ENCODE measurements around the gene HCN2. TPM values are rescaled to one million over a fixed set of nuclear protein-coding genes. Genes with fewer than 3 reads are reported as not detected.

Gene HCN2
- polyA plus RNA-seq, 1 donor from 2014 or later = 4.7 TPM

DNA sequence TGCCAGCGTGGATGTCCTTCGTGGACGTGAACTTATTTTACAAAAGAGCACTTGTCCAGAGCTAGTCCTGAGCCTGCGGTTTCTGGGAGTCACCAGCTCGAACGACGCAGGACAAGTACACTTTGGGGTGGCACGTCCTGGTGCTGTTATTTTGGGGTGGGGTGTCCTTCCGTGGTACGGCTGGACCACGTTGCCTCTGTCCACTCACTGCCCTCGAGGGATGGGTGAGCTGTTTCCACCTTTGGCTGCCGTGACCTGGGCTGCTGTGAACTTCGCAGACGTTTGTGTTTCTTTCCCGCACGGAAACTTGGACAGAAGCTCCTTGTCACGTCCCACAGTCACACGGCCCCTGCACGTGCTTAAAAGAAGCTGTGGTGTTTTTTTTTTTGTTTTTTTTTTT is 34.9 kb upstream of the HCN2 start:
- Histone ChIP-seq H3K27ac (ENCODE audit: low read length) (no peak overlapping the region), H3F3A (ENCODE audit: insufficient read depth, low read length, poor library complexity, severe bottlenecking) (no peaks in the 10 kb centered on the region), H3K9me2 (ENCODE audit: insufficient read depth, low read length) (no peaks in the 10 kb centered on the region), H3K27me3 (ENCODE audit: insufficient read depth, low read depth, low read length) (no peaks in the 10 kb centered on the region), H3K9ac (ENCODE audit: low read length) (no peak overlapping the region), H3K36me3 (ENCODE audit: insufficient read depth, low read length) (no peaks in the 10 kb centered on the region), H3K79me2 (replicated peaks; ENCODE audit: insufficient read depth, low read length) (no peaks in the 10 kb centered on the region), H3K4me3 (ENCODE audit: low read length) (no peak overlapping the region), H3K4me2 (ENCODE audit: low read length) (no peak overlapping the region), H4K20me1 (ENCODE audit: insufficient read depth) (no peaks in the 10 kb centered on the region), H3K9me3 (ENCODE audit: low read length) (no peaks in the 10 kb centered on the region), H2AFZ (ENCODE audit: low read depth, low read length) (no peak overlapping the region)
- TF ChIP-seq, protein P1, sequence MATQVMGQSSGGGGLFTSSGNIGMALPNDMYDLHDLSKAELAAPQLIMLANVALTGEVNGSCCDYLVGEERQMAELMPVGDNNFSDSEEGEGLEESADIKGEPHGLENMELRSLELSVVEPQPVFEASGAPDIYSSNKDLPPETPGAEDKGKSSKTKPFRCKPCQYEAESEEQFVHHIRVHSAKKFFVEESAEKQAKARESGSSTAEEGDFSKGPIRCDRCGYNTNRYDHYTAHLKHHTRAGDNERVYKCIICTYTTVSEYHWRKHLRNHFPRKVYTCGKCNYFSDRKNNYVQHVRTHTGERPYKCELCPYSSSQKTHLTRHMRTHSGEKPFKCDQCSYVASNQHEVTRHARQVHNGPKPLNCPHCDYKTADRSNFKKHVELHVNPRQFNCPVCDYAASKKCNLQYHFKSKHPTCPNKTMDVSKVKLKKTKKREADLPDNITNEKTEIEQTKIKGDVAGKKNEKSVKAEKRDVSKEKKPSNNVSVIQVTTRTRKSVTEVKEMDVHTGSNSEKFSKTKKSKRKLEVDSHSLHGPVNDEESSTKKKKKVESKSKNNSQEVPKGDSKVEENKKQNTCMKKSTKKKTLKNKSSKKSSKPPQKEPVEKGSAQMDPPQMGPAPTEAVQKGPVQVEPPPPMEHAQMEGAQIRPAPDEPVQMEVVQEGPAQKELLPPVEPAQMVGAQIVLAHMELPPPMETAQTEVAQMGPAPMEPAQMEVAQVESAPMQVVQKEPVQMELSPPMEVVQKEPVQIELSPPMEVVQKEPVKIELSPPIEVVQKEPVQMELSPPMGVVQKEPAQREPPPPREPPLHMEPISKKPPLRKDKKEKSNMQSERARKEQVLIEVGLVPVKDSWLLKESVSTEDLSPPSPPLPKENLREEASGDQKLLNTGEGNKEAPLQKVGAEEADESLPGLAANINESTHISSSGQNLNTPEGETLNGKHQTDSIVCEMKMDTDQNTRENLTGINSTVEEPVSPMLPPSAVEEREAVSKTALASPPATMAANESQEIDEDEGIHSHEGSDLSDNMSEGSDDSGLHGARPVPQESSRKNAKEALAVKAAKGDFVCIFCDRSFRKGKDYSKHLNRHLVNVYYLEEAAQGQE (IDR thresholded peaks at IDR 0.05; ENCODE audit: borderline replicate concordance) = no peak
- no peak for TF ChIP-seq CTCF (IDR thresholded peaks at IDR 0.05; ENCODE audit: poor library complexity, severe bottlenecking)

- no peaks in the 10 kb centered on the region for H3K9me2 ChIP-seq (ENCODE audit: insufficient read depth, low read length)
- no peaks in the 10 kb centered on the region for H4K20me1 ChIP-seq (ENCODE audit: insufficient read depth)
- H3K9ac ChIP-seq (ENCODE audit: low read length) = no peak overlapping the region
- H3K36me3 ChIP-seq (ENCODE audit: insufficient read depth, low read length) = no peaks in the 10 kb centered on the region
- no peaks in the 10 kb centered on the region for H3F3A ChIP-seq (ENCODE audit: insufficient read depth, low read length, poor library complexity, severe bottlenecking)
- H3K27me3 ChIP-seq (ENCODE audit: insufficient read depth, low read depth, low read length) = no peaks in the 10 kb centered on the region
- no peak overlapping the region for H3K4me2 ChIP-seq (ENCODE audit: low read length)
- no peaks in the 10 kb centered on the region for H3K79me2 ChIP-seq (replicated peaks; ENCODE audit: insufficient read depth, low read length)
- no peak overlapping the region for H3K4me3 ChIP-seq (ENCODE audit: low read length)
- TF ChIP-seq EZH2 (IDR thresholded peaks at IDR 0.05; ENCODE audit: borderline replicate concordance, insufficient read depth, low read length, poor library complexity, severe bottlenecking) (no peak), SMC3 (conservative IDR thresholded peaks at IDR 0.05; ENCODE audit: poor library complexity) (no peak), TAF1 (IDR thresholded peaks at IDR 0.05; ENCODE audit: low read depth) (no peak), POLR2AphosphoS5 (IDR thresholded peaks at IDR 0.05) (no peak), CTCF (IDR thresholded peaks at IDR 0.05; ENCODE audit: poor library complexity, severe bottlenecking) (no peak), MXI1 (conservative IDR thresholded peaks at IDR 0.05; ENCODE audit: poor library complexity, severe bottlenecking) (no peak), RAD21 (conservative IDR thresholded peaks at IDR 0.05) (no peak), EP300 (conservative IDR thresholded peaks at IDR 0.05; ENCODE audit: poor library complexity, severe bottlenecking) (no peak)
- TF ChIP-seq, protein P1 (IDR thresholded peaks at IDR 0.05; ENCODE audit: borderline replicate concordance) = no peak
- H3K27ac ChIP-seq (ENCODE audit: low read length) = no peak overlapping the region
- H3K9me3 ChIP-seq (ENCODE audit: low read length) = no peaks in the 10 kb centered on the region
- no peak overlapping the region for H2AFZ ChIP-seq (ENCODE audit: low read depth, low read length)
Observed at GRCh38 chr19:555474-555808, 34.2 kb upstream of the HCN2 start.

All from neural cell (in vitro differentiated cells).